LNCaP clone FGC (cell line): ENCODE results near the gene OGG1.

Experiments used
- DNase-seq: peaks from one replicate; pipeline ENCODE4 v3.0.0-alpha.2; 2011; ENCODE audit warnings: low read depth
- H3K4me3 ChIP-seq: 2 replicates; pipeline ENCODE4 v1.5.1; 2011; ENCODE audit warnings: mild to moderate bottlenecking, low read depth, low read length, control low read depth
- CTCF ChIP-seq: IDR thresholded peaks from 2 replicates; pipeline ENCODE4 v1.5.1; 2012; ENCODE audit warnings: mild to moderate bottlenecking; ENCODE audit not compliant: control insufficient read depth, insufficient read depth; ENCODE audit errors: extremely low read depth

Gene OGG1

GRCh38 chr3:9749645-9750555, at the start of gene OGG1:
TSS of gene OGG1 (plus strand) at chr3:9749952. CDS start at chr3:9750287, 335 bp downstream.
- H3K4me3 ChIP-seq, result peak within 1 kb of the TSS; percentile 88
- TF ChIP-seq CTCF, result no peak
- DNase-seq, result peak; percentile 94

GRCh38 chr3:9700536-9700935, 49.2 kb upstream of the OGG1 start:
- H3K4me3 ChIP-seq, result no peak overlapping the region
- DNase-seq, result no peak
- no peak for TF ChIP-seq CTCF

GRCh38 chr3:9701006-9701405, 48.7 kb upstream of the OGG1 start:
- no peak overlapping the region for H3K4me3 ChIP-seq
- DNase-seq, result no peak
- no peak for TF ChIP-seq CTCF

- H3K4me3 ChIP-seq, result no peak overlapping the region
- no peak for TF ChIP-seq CTCF
- DNase-seq, result no peak
Observed at GRCh38 chr3:9701711-9702110, 48.0 kb upstream of the OGG1 start.

- H3K4me3 ChIP-seq, result no peak overlapping the region
- no peak for TF ChIP-seq CTCF
Observed at GRCh38 chr3:9703240-9703639, 46.5 kb upstream of the OGG1 start.

GRCh38 chr3:9703736-9704346, 45.9 kb upstream of the OGG1 start, which contains the start of gene CPNE9:
TSS of gene CPNE9 (plus strand) at chr3:9703833. CDS start at chr3:9703997, 164 bp downstream.
- no peak for DNase-seq
- no peak for TF ChIP-seq CTCF
- no peak within 1 kb of the TSS for H3K4me3 ChIP-seq

More at GRCh38 chr3:9703240-9703639, 46.5 kb upstream of the OGG1 start:
- no peak for DNase-seq
